Sigmoid colon (tissue), 7 donors: ENCODE data around the gene RBFOX1. TPM values are rescaled to one million over a fixed set of nuclear protein-coding genes. Genes with fewer than 3 reads are reported as not detected.

Experiments used
- DNase-seq: peaks from one replicate; pipeline ENCODE4 v3.0.0-alpha.2; 2019
- H3K27ac ChIP-seq, 4 donors: fragments of 200-600 bp; sonication (generic); one replicate each; pipeline ENCODE4 v1.5.1; 2016 to 2019; ENCODE audit warnings: mild to moderate bottlenecking in 1 of 4
- H3K27me3 ChIP-seq, 3 donors: fragments of 200-600 bp; sonication (generic); one replicate each; pipeline ENCODE4 v1.5.1; 2019; ENCODE audit warnings: mild to moderate bottlenecking in 1 of 3
- H3K36me3 ChIP-seq, 4 donors: fragments of 200-600 bp; sonication (generic); one replicate each; pipeline ENCODE4 v1.5.1; 2016 to 2019
- H3K4me1 ChIP-seq, 4 donors: fragments of 200-600 bp; sonication (generic); one replicate each; pipeline ENCODE4 v1.5.1; 2017 to 2019
- H3K4me3 ChIP-seq, 4 donors: fragments of 200-600 bp; sonication (generic); one replicate each; pipeline ENCODE4 v1.5.1; 2017 to 2019; ENCODE audit warnings: mild to moderate bottlenecking in 2 of 4, moderate library complexity in 1 of 4
- H3K9me3 ChIP-seq, 4 donors: fragments of 200-600 bp in 3 of 4; sonication (generic) in 3 of 4; one replicate each; pipeline versions ENCODE4 v1.5.1 to v1.6.1; 2013 to 2019
- EP300 ChIP-seq, 4 donors: sonication (generic); formaldehyde crosslinking; IDR thresholded peaks; one replicate each; pipeline ENCODE4 v1.6.1; 2017; ENCODE audit warnings: antibody characterized with exemption in 4 of 4
- POLR2A ChIP-seq, 2 donors: fragments of 450-650 bp; IDR thresholded peaks; one replicate each; pipeline ENCODE4 v1.6.1; 2016; ENCODE audit warnings: antibody characterized with exemption in 2 of 2, mild to moderate bottlenecking in 2 of 2, moderate library complexity in 2 of 2
- POLR2AphosphoS5 ChIP-seq, 4 donors: sonication (generic); formaldehyde crosslinking; IDR thresholded peaks; one replicate each; pipeline ENCODE4 v1.6.1; 2017; ENCODE audit warnings: antibody characterized with exemption in 4 of 4
- WGBS, 2 donors: extraction: QIAGEN DNeasy Blood & Tissue Kit; methylation state at CpG; one replicate each; pipeline ENCODE4 v1.1.7; 2013; 5-methylcytosine and 5-hydroxymethylcytosine counted together
- intact Hi-C: fragments of 100-400 bp; cut with DNase I; formaldehyde crosslinking; loops from one replicate; pipeline ENCODE4 v1.15.1; 2023
- polyA plus RNA-seq, 3 donors: library from polyadenylated mRNA; stranded (reverse); fragments of 200-250 nt; gene quantifications; one replicate each; pipeline ENCODE4 v1.2.3, GENCODE V29; 2013
- total RNA-seq, 4 donors: library from RNA; depleted of rRNA; stranded (reverse); fragments of >200 nt; gene quantifications; one replicate each; pipeline ENCODE4 v1.1.0, GENCODE V29; 2016
- TF ChIP-seq, protein P1 (sequence below), 4 experiments: fragments of 450-650 bp in 3 of 4; fragments of 200-600 bp in 1 of 4; IDR thresholded peaks; one replicate each; pipeline ENCODE4 v1.5.1; 2016 to 2019; ENCODE audit warnings: antibody characterized with exemption in 4 of 4, mild to moderate bottlenecking in 3 of 4, moderate library complexity in 2 of 4
- donor health status: healthy with polysubstance abuse.
- donor health status: Bipolar disorder and iron deficiency.
- donor health status: healthy.

The RBFOX1 gene
- total and polyA plus RNA-seq, 7 donors, result under 0.01 to 4.4 (median 0.51) TPM; not detected in 3

DNA sequence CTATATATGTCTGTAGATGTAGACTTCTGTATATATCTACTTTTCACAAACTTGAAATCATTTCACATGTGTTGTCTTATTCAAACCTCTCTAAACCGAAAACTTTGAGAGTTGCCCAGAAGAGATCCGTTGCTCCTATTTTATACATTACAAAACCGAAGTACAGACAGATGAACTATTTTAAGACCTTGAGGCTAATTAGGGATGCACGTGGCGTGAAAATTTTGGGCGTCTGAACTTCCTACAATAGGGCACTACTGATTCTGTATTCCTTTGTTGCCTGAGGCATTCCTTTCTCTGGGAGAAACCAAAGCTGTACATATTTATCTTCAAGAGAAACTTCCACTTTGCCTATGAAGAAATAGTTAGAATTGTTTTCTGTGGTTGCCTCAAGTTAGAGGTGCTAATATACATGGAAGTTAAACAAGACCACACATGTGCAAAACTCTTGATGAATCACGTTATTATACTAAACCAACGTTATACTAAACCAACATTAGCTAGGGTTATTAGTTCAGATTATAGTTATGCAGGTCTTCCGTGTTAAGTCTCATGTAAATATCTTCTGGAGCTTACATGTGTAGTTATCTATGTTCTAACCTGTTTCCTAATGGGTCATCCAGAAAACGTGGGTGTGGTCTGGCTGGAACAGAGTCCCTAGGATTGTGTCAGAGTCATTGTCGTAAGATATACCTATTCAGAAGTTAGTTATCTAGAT, 111.2 kb downstream of the RBFOX1 start:
- Histone ChIP-seq H3K27me3 (no peaks in the 10 kb centered on the region), H3K36me3 (no peaks in the 10 kb centered on the region), H3K4me1 (no peaks in the 10 kb centered on the region), H3K27ac (no peak overlapping the region), H3K4me3 (no peak overlapping the region), H3K9me3 (peaks cover 0 to 10% (median 0%) of the 10 kb centered on the region in 4 donors)
- no peak for DNase-seq
- 69 to 82% methylated on average over 11 of the region's 11 CpGs for WGBS, 2 donors
- TF ChIP-seq POLR2AphosphoS5 (IDR thresholded peaks at IDR 0.05) (no peak), EP300 (IDR thresholded peaks at IDR 0.05) (no peak), POLR2A (IDR thresholded peaks at IDR 0.05) (no peak)
- TF ChIP-seq, protein P1, sequence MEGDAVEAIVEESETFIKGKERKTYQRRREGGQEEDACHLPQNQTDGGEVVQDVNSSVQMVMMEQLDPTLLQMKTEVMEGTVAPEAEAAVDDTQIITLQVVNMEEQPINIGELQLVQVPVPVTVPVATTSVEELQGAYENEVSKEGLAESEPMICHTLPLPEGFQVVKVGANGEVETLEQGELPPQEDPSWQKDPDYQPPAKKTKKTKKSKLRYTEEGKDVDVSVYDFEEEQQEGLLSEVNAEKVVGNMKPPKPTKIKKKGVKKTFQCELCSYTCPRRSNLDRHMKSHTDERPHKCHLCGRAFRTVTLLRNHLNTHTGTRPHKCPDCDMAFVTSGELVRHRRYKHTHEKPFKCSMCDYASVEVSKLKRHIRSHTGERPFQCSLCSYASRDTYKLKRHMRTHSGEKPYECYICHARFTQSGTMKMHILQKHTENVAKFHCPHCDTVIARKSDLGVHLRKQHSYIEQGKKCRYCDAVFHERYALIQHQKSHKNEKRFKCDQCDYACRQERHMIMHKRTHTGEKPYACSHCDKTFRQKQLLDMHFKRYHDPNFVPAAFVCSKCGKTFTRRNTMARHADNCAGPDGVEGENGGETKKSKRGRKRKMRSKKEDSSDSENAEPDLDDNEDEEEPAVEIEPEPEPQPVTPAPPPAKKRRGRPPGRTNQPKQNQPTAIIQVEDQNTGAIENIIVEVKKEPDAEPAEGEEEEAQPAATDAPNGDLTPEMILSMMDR (IDR thresholded peaks at IDR 0.05), result no peak
- intact Hi-C loops, result no loop called here

DNA sequence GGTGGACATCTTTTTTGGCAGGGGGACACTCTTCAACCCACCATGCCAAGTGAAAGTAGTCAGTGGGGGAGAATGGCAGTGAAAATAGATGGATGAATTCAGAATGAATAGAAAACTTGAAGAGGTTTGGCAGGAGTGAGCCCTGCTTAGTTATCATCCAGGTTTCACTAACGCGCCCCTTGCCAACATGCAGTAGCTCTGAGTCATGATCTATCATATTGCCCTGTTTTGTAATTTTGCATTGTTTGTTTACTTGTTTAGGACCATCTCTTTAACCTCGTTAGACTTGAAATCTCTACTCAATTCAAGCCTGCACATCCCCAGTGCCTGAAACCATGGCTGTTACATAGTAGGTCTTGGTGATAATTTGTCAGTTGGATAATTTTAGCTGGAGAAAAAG, 116.7 kb downstream of the RBFOX1 start:
- intact Hi-C loops, result no loop called here
- Histone ChIP-seq H3K9me3 (peaks cover 0 to 4% (median 0%) of the 10 kb centered on the region in 4 donors), H3K4me1 (no peaks in the 10 kb centered on the region), H3K36me3 (no peaks in the 10 kb centered on the region), H3K4me3 (no peak overlapping the region), H3K27me3 (peaks cover 0 to 3% (median 0%) of the 10 kb centered on the region in 3 donors), H3K27ac (no peak overlapping the region)
- WGBS, 2 donors, result 84 to 88% methylated on average over 3 of the region's 3 CpGs
- DNase-seq, result no peak
- no peak for TF ChIP-seq EP300 (IDR thresholded peaks at IDR 0.05)
- no peak for TF ChIP-seq POLR2AphosphoS5 (IDR thresholded peaks at IDR 0.05)
- TF ChIP-seq, protein P1 (IDR thresholded peaks at IDR 0.05), result no peak
- TF ChIP-seq POLR2A (IDR thresholded peaks at IDR 0.05), result no peak

DNA sequence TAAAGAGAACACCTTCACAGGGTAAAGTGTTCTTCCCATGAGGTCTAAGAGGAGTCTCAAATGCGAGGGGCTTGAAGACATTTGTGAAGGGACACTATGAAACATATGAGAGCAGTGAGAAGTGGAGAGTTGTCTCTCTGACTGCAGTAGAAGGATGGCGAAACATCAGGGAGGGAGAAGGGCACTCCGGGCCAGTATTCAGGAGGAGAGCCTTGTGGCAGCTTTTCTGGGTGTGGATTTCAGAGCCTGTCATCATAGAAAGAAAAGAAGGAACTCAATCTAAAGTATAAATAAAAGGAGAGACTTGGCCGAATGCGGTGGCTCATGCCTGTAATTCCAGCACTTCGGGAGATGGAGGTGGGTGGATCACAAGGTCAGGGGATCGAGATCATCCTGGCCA, 117.2 kb downstream of the RBFOX1 start:
- Histone ChIP-seq H3K27ac (no peak overlapping the region), H3K36me3 (no peaks in the 10 kb centered on the region), H3K9me3 (peaks cover 0 to 4% (median 0%) of the 10 kb centered on the region in 4 donors), H3K4me3 (no peak overlapping the region), H3K4me1 (no peaks in the 10 kb centered on the region), H3K27me3 (peaks cover 0 to 3% (median 0%) of the 10 kb centered on the region in 3 donors)
- TF ChIP-seq POLR2A (IDR thresholded peaks at IDR 0.05) (no peak), POLR2AphosphoS5 (IDR thresholded peaks at IDR 0.05) (no peak), EP300 (IDR thresholded peaks at IDR 0.05) (no peak)
- TF ChIP-seq, protein P1 (IDR thresholded peaks at IDR 0.05), result no peak
- 87 to 90% methylated on average over 7 of the region's 7 CpGs for WGBS, 2 donors
- intact Hi-C loops, result no loop called here
- DNase-seq, result no peak

DNA sequence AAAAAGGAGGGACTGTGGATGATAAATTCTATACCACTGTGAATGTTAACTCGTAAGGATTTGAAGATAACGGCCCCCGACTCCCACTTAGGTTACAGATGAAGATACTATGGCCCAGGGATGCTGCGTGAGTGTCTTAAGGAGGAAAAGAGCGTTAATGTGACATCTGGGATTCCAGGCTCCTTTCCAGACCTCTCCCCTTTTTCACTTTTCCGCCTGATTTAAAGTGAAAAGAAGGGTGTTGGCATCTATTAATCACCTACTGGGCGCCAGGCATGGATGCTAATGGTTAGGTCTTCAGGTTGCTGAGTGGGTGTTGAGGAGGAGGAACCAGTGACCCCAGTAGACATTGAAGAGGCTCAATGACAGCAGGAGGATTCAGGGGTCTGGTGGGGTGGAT, 117.8 kb downstream of the RBFOX1 start:
- H3K4me3 ChIP-seq, result no peak overlapping the region
- no peak for DNase-seq
- peaks cover 0 to 3% (median 0%) of the 10 kb centered on the region in 3 donors for H3K27me3 ChIP-seq
- 85 to 86% methylated on average over 7 of the region's 7 CpGs for WGBS, 2 donors
- no peaks in the 10 kb centered on the region for H3K4me1 ChIP-seq
- intact Hi-C loops, result no loop called here
- no peak overlapping the region for H3K27ac ChIP-seq
- no peaks in the 10 kb centered on the region for H3K36me3 ChIP-seq
- peaks cover 0 to 4% (median 0%) of the 10 kb centered on the region in 4 donors for H3K9me3 ChIP-seq
- TF ChIP-seq POLR2A (IDR thresholded peaks at IDR 0.05) (no peak), POLR2AphosphoS5 (IDR thresholded peaks at IDR 0.05) (no peak), EP300 (IDR thresholded peaks at IDR 0.05) (no peak)
- TF ChIP-seq, protein P1 (IDR thresholded peaks at IDR 0.05), result no peak
